IMR-90 (cell line): ENCODE data around the gene UNC93A.

Experiments used
- BHLHE40 ChIP-seq: fragments of 150-350 bp; IDR thresholded peaks from 2 replicates; pipeline ENCODE4 v1.6.1; 2016; ENCODE audit warnings: mild to moderate bottlenecking, low read depth, low read length
- CEBPB ChIP-seq: IDR thresholded peaks from 2 replicates; pipeline ENCODE4 v1.6.1; 2012; ENCODE audit warnings: low read depth, low read length, improper control_type of control experiment
- CHD1 ChIP-seq: IDR thresholded peaks from 2 replicates; pipeline ENCODE4 v1.6.1; 2012; ENCODE audit warnings: low read depth, low read length, improper control_type of control experiment
- ELK1 ChIP-seq: fragments of 150-350 bp; IDR thresholded peaks from 2 replicates; pipeline ENCODE4 v1.6.1; 2016; ENCODE audit warnings: low read depth, mild to moderate bottlenecking, low read length, moderate library complexity, borderline replicate concordance
- MAFK ChIP-seq: IDR thresholded peaks from 2 replicates; pipeline ENCODE4 v1.6.1; 2012; ENCODE audit warnings: low read depth, low read length, improper control_type of control experiment
- MXI1 ChIP-seq: IDR thresholded peaks from 2 replicates; pipeline ENCODE4 v1.6.1; 2012; ENCODE audit warnings: low read depth, mild to moderate bottlenecking, low read length, moderate library complexity, borderline replicate concordance
- NFE2L2 ChIP-seq: fragments of 150-350 bp; IDR thresholded peaks from 2 replicates; pipeline ENCODE4 v1.6.1; 2016; ENCODE audit warnings: low read depth, mild to moderate bottlenecking, low read length
- POLR2A ChIP-seq: IDR thresholded peaks from 2 replicates; pipeline ENCODE4 v1.6.1; 2012; ENCODE audit warnings: mild to moderate bottlenecking, low read depth, low read length
- RAD21 ChIP-seq: IDR thresholded peaks from 2 replicates; pipeline ENCODE4 v1.6.1; 2012; ENCODE audit warnings: low read length, improper control_type of control experiment
- SMC3 ChIP-seq: fragments of 150-350 bp; IDR thresholded peaks from 2 replicates; pipeline ENCODE4 v1.6.1; 2016; ENCODE audit warnings: low read depth, mild to moderate bottlenecking, antibody characterized with exemption, low read length, moderate library complexity
- TF ChIP-seq, protein P1 (sequence below): conservative IDR thresholded peaks from 2 replicates; pipeline ENCODE4 v1.5.1; 2012; ENCODE audit warnings: mild to moderate bottlenecking, low read depth, low read length, improper control_type of control experiment
- TF ChIP-seq, protein P2 (sequence below): fragments of 150-350 bp; IDR thresholded peaks from 2 replicates; pipeline ENCODE4 v1.6.1; 2017; ENCODE audit warnings: mild to moderate bottlenecking, antibody characterized with exemption, low read length, low read depth

- TF ChIP-seq, protein P1, sequence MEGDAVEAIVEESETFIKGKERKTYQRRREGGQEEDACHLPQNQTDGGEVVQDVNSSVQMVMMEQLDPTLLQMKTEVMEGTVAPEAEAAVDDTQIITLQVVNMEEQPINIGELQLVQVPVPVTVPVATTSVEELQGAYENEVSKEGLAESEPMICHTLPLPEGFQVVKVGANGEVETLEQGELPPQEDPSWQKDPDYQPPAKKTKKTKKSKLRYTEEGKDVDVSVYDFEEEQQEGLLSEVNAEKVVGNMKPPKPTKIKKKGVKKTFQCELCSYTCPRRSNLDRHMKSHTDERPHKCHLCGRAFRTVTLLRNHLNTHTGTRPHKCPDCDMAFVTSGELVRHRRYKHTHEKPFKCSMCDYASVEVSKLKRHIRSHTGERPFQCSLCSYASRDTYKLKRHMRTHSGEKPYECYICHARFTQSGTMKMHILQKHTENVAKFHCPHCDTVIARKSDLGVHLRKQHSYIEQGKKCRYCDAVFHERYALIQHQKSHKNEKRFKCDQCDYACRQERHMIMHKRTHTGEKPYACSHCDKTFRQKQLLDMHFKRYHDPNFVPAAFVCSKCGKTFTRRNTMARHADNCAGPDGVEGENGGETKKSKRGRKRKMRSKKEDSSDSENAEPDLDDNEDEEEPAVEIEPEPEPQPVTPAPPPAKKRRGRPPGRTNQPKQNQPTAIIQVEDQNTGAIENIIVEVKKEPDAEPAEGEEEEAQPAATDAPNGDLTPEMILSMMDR: no peak
- 0 out of 2 replicates have a peak, but pooled peaks have one; percentile 21 for TF ChIP-seq CEBPB
- TF ChIP-seq BHLHE40: no peak
- TF ChIP-seq MAFK: no peak
- TF ChIP-seq CHD1: no peak
- TF ChIP-seq, protein P2, sequence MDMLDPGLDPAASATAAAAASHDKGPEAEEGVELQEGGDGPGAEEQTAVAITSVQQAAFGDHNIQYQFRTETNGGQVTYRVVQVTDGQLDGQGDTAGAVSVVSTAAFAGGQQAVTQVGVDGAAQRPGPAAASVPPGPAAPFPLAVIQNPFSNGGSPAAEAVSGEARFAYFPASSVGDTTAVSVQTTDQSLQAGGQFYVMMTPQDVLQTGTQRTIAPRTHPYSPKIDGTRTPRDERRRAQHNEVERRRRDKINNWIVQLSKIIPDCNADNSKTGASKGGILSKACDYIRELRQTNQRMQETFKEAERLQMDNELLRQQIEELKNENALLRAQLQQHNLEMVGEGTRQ: no peak
- TF ChIP-seq MXI1: no peak
- no peak for TF ChIP-seq POLR2A
- TF ChIP-seq ELK1: no peak
- TF ChIP-seq RAD21: no peak
- no peak for TF ChIP-seq SMC3
- no peak for TF ChIP-seq NFE2L2
Measured at GRCh38 chr6:167291623-167292300, 647 bp downstream of the UNC93A start.
